Omental fat pad (tissue), 4 donors: ENCODE measurements around the gene KIF5A. TPM values are rescaled to one million over a fixed set of nuclear protein-coding genes. Genes with fewer than 3 reads are reported as not detected.
"Not testable (repeated sequence)": the region's sequence is repeated elsewhere in the genome, so short reads cannot be mapped to it uniquely, and the experiment has no call there.

Source experiments
- ATAC-seq: fragments of 150-250 bp; one replicate; pipeline ENCODE4 v1.9.1; 2016; ENCODE audit warnings: mild to moderate bottlenecking, moderate library complexity; ENCODE audit not compliant: low FRiP score
- DNase-seq: peaks from one replicate; pipeline ENCODE4 v3.0.0-alpha.2; 2019; ENCODE audit warnings: low spot score
- total RNA-seq, 4 donors: library from RNA; depleted of rRNA; stranded (reverse); fragments of >200 nt; gene quantifications; one replicate each; pipeline ENCODE4 v1.1.0, GENCODE V29; 2016
- TF ChIP-seq, protein P1 (sequence below), 3 donors: fragments of 450-650 bp; IDR thresholded peaks; one replicate each; pipeline ENCODE4 v1.5.1; 2016 to 2017; ENCODE audit warnings: antibody characterized with exemption in 3 of 3, mild to moderate bottlenecking in 3 of 3, moderate library complexity in 2 of 3

KIF5A gene
- total RNA-seq, 4 donors from 2014 or later: 0.09 to 0.13 TPM; not detected in 2

DNA sequence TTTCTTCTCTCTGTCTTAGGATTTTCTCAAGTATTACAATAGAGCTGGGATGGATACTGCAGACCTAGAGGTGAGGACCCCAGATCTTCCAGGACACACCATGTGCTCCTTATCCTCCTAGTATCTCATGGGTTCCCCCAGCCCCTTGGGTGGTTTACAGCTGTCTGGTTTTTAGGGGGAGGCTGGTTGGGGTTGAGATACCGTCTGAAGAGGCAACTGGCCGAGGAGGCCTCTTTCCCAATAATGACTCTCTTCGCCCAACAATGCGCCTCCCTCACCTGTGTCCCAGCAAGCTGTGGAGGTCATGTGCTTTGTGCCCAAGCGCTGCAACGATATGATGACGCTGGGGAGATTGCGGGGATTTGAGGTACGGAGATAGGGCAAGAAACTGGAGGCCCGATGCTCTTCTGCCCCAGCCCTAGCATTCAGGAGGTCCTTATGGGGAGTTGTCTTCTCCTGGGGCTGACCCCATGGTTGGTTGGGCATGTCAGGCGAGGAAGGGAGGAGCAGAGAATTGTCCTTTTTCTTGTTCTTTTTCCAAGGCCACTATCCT, 65.2 kb downstream of the KIF5A start:
- TF ChIP-seq, protein P1, sequence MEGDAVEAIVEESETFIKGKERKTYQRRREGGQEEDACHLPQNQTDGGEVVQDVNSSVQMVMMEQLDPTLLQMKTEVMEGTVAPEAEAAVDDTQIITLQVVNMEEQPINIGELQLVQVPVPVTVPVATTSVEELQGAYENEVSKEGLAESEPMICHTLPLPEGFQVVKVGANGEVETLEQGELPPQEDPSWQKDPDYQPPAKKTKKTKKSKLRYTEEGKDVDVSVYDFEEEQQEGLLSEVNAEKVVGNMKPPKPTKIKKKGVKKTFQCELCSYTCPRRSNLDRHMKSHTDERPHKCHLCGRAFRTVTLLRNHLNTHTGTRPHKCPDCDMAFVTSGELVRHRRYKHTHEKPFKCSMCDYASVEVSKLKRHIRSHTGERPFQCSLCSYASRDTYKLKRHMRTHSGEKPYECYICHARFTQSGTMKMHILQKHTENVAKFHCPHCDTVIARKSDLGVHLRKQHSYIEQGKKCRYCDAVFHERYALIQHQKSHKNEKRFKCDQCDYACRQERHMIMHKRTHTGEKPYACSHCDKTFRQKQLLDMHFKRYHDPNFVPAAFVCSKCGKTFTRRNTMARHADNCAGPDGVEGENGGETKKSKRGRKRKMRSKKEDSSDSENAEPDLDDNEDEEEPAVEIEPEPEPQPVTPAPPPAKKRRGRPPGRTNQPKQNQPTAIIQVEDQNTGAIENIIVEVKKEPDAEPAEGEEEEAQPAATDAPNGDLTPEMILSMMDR (IDR thresholded peaks at IDR 0.05): no peak
- no peak for DNase-seq

DNA sequence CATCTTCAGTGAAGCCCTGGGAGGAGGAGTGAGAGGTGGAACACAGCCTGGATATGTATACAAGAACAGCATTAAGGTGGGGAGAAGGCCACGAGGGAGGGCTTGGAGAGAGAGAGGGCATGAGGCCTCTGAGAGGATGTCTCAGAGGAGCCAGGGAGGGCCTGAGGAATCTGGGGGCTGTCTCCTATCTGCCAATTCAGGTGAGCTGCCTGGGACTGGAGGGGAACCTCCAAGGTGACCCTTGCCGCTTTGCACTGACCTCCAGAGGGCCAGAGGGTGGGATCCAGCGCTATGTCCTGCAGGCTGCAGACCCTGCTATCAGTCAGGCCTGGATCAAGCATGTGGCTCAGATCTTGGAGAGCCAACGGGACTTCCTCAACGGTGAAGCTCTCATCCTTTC, 65.8 kb downstream of the KIF5A start:
- DNase-seq (no peak), ATAC-seq (no peak)
- TF ChIP-seq, protein P1 (IDR thresholded peaks at IDR 0.05): no peak

More for the DNA sequence above, 65.2 kb downstream of the KIF5A start:
- ATAC-seq: no peak

DNA sequence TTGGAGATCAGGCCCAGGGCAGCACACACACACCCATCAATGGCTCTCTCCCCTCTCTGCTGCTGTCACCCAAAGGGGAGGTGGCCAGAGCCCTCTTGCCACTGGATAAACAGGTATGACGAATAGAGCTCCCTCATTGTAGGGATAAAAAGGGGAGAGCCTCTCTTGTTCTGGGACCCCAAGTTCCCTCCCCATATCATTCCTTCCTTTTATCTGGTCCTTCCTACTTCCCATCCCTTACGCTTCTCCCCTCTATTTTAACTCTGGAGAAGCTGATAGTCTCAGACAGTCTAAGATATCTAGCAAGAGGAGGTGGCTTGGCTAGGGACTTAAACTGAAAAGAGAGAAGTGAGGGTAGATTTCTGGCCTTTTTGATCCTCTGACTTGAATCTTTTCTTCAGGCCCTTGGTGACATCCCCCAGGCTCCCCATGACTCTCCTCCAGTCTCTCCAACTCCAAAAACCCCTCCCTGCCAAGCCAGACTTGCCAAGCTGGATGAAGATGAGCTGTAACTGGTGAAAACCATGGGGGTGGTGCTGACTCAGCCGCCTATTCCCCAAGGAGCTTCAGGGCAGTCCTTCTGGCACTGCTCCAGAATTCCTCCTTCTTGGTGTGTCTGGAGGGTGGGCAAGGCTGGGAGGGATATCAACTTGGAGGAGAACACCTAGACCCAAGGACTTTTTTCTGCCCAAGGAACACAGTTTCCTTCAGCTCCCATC, 66.7 kb downstream of the KIF5A start:
- TF ChIP-seq, protein P1 (IDR thresholded peaks at IDR 0.05): no peak
- DNase-seq (no peak), ATAC-seq (no peak)

DNA sequence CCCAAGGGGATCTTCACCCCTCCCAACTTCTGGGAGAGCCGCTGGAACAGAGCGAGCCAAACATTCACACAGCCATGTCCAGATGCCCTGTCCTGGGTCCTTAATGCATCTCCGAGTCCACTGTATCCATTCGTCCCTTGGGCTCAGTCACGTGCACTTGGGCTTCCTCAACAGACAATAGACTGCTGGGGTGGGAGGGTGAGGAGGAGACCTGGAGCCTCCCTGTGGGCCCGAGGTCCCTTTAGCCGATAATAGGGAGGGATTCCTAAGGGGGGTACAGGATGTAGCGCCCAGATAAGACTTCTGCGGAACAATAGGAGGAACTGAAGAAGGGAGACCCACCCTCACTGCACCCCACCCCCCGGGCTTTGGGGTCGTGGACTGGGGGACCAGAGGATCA, 68.1 kb downstream of the KIF5A start:
- DNase-seq: no peak
- ATAC-seq: no peak
- TF ChIP-seq, protein P1 (IDR thresholded peaks at IDR 0.05): no peak

DNA sequence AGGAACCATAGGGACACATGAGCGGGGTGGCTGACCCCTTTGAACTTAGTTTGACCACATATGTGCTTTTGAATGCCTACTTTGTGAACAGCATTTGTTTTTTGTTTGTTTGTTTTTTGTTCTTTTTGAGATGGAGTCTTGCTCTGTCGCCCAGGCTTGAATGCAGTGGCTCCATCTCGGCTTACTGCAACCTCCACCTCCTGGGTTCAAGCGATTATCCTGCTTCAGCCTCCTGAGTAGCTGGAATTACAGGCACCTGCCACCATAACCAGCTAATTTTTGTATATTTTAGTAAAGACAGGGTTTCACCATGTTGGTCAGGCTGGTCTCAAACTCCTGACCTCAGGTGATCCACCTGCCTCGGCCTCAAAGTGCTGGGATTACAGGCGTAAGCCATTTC, 68.6 kb downstream of the KIF5A start:
- not testable (repeated sequence) for ATAC-seq

DNA sequence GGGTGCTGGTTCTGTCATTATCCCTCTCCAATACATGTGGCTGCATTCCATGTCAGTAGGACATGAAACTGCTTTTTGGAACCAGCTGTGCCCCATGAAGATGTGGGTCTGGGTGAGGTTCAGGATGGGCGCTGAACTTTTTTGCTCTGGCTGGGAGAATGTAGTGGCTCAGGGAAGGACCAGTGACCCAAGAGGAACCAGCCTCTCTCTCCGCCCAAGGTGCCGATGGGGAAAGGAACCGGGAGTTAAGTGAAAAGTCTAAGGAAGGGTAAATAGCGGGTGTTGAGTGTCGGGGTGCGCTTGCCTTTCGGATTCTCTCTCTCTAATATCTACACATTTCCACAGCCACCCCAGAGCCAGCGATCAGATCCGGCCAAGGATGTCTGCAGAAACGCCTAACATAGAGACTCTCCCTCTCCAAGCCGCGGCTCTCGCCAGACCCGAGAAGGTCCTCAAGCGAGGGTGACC, 69.2 kb downstream of the KIF5A start:
- DNase-seq (no peak), ATAC-seq (no peak)
- TF ChIP-seq, protein P1 (IDR thresholded peaks at IDR 0.05): no peak

More for the DNA sequence above, 68.6 kb downstream of the KIF5A start:
- DNase-seq: not testable (repeated sequence)

DNA sequence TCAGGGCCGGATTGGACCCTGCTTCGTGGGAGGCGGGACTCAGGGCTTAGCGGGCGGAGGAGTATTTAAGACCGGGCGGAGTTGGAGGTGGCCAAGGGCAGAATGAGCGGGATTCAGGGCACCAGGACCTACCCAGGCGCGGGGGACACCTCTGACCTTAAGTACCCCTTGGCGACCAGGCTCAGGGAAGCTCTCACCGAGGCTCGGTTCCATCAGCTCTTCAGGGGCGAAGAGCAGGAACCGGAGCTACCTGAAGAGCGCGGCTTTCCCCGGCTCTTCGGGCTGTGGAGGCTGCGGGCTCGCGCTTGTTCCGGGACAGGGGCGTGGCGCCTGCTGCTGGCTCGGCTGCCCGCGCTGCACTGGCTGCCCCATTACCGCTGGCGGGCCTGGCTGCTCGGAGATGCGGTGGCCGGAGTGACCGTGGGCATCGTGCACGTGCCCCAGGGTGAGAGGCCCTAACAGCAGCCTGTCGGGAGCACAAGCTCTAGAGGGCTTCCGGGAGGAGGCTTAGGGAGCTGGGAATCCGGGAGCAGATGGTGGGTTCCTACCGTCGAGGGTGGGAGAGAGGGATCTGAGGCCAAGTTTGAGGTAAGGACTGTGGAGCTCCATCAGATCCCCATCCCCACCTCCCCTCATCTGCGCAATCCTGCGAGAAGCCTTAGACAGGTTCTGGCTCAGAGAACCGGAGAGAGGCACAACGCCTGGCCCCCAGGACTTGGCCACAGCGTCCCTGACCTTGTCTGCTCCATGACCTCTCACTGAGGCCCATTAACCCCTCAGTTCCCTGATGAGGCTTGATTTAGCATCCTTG, 69.8 kb downstream of the KIF5A start:
- ATAC-seq (no peak), DNase-seq (no peak)
- TF ChIP-seq, protein P1 (IDR thresholded peaks at IDR 0.05): no peak
